GM19455 (cell line): Measurements from ENCODE around the gene CAPN1.

Experiments used
- ATAC-seq: cut with Tn5 transposase; IDR thresholded peaks from one replicate; pipeline ENCODE4 v1.9.1; 2021; ENCODE audit not compliant: unreplicated experiment

CAPN1 gene

DNA sequence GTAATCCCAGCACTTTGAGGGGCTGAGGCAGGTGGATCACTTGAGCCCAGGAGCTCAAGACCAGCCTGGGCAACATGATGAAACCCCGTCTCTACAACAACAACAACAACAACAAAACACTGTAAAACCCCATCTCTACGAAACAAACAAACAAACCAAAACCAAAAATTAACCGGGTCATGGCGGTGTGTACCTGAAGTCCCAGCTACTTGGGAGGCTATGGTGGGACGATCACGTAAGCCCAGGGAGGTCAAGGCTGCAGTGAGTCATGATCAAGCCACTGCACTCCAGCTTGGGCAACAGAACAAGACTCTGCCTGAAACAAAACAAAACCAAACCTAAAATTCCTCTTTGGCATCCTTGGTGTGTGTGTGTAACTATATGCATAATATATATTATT is 73.0 kb downstream of the CAPN1 start:
- no peak for ATAC-seq

DNA sequence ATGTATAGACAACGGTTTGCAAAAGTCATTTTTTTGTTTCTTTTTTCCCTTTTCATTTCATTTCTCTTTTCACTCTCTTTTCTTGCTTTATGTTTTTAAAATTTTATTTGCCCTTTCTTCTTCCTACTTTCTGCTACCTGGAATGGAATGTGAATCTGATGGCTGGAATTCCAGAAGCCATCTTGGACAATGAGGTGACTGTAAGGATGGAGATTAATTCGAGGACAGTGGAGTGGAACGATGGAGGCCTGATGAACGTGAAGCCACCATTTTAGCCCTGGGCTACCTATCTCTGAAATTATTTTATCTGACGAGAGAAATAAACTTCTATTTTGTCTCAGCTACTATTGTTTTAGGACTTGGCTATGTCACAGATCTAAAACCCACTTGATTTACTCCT is 77.3 kb downstream of the CAPN1 start:
- ATAC-seq: no peak

DNA sequence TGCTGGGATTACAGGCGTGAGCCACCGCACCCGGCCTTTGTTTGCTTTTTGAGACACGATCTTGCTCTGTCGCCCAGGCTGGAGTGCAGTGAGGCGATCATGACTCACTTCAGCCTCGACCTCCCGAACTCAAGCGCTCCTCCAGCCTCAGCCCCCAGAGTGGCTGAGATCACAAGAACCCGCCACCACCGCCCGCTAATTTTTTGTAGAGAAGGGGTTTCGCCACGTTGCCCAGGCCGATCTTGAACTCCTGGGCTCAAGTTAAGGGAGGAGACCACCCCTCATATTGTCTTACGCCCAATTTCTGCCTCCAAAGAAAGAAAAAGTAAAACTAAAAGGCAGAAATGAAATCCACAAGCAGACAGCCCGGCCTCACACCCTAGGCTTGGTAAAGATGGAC is 78.6 kb downstream of the CAPN1 start:
- ATAC-seq: no peak

DNA sequence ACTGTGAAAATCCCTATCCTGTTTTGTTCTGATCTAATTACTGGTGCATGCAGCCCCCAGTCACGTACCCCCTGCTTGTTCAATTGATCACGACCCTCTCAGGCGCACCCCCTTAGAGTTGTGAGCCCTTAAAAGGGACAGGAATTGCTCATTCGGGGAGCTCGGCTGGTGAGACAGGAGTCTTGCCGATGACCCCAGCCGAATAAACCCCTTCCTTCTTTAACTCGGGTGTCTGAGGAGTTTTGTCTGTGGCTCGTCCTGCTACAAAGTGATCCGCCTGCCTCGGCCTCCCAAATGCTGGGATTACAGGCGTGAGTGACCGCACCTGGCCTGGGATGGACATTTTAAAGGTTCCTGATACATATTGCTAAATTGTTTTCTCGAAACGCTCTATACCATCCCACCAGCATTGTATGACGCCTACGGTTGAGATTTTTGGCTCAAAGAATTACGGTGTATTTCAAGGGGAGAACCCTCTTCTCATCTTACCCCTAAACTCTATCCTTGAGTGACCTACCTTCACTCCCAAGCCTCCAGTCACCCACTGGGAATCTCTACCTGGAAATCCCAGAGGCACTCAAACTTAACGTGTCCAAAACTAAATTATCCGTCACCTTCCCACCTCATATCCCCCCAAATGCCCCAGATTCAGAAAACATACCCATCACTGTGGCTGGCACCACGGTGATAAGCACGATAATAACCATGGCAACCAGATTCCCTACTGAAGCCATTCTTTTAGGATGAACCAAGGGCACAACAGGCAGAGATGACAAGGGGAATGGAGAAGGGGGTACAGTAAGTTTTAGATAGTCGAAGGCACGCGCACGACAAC is 79.2 kb downstream of the CAPN1 start:
- peak; percentile 15 for ATAC-seq
